NCI-H1048 (cell line): Measurements from ENCODE around the gene NRBP1.
"Not testable (repeated sequence)": the region's sequence is repeated elsewhere in the genome, so short reads cannot be mapped to it uniquely, and the experiment has no call there.

Source experiments
- DNase-seq: peaks from one replicate; lab custom pipeline; 2025; lab: John Stamatoyannopoulos, UW

The NRBP1 gene

GRCh38 chr2:27421660-27422250 lies 6.7 kb upstream of the NRBP1 start:
- no peak for DNase-seq

GRCh38 chr2:27422958-27423357 lies 5.5 kb upstream of the NRBP1 start:
- no peak for DNase-seq

GRCh38 chr2:27425039-27425438 lies 3.4 kb upstream of the NRBP1 start:
- not testable (repeated sequence) for DNase-seq

GRCh38 chr2:27427863-27428212 lies 593 bp upstream of the NRBP1 start:
- no peak for DNase-seq

- DNase-seq, result peak; percentile 16
Observed at GRCh38 chr2:27428978-27429541, 629 bp downstream of the NRBP1 start.

- no peak for DNase-seq
Observed at GRCh38 chr2:27431395-27431794, 3.0 kb downstream of the NRBP1 start.

- DNase-seq, result no peak
Observed at GRCh38 chr2:27435628-27436027, 7.2 kb downstream of the NRBP1 start.

GRCh38 chr2:27441226-27441926 lies 12.9 kb downstream of the NRBP1 start:
- no peak for DNase-seq

GRCh38 chr2:27441958-27442919 lies 13.8 kb downstream of the NRBP1 start, which contains the start of gene KRTCAP3:
Gene KRTCAP3 (plus strand): TSS chr2:27442381. CDS start chr2:27442413, 32 bp downstream.
- peak; percentile 68 for DNase-seq

- DNase-seq, result no peak
Observed at GRCh38 chr2:27442920-27443282, 14.5 kb downstream of the NRBP1 start.

GRCh38 chr2:27445155-27445554 lies 16.7 kb downstream of the NRBP1 start:
- no peak for DNase-seq

GRCh38 chr2:27445615-27446014 lies 17.2 kb downstream of the NRBP1 start:
- DNase-seq, result no peak

- no peak for DNase-seq
Observed at GRCh38 chr2:27446057-27446456, 17.6 kb downstream of the NRBP1 start.

- DNase-seq, result no peak
Observed at GRCh38 chr2:27448381-27448780, 19.9 kb downstream of the NRBP1 start.

- no peak for DNase-seq
Observed at GRCh38 chr2:27451095-27451494, 22.7 kb downstream of the NRBP1 start.

- no peak for DNase-seq
Observed at GRCh38 chr2:27453968-27454367, 25.5 kb downstream of the NRBP1 start.

- no peak for DNase-seq
Observed at GRCh38 chr2:27461118-27461517, 32.7 kb downstream of the NRBP1 start.

GRCh38 chr2:27464443-27464842 lies 36.0 kb downstream of the NRBP1 start:
- no peak for DNase-seq

- DNase-seq, result no peak
Observed at GRCh38 chr2:27471961-27472360, 43.5 kb downstream of the NRBP1 start.

- no peak for DNase-seq
Observed at GRCh38 chr2:27485496-27485895, 57.1 kb downstream of the NRBP1 start.

- no peak for DNase-seq
Observed at GRCh38 chr2:27489118-27489497, 60.7 kb downstream of the NRBP1 start.
